Measurements from ENCODE around the gene HARS1.
"Not testable (repeated sequence)": the region's sequence is repeated elsewhere in the genome, so short reads cannot be mapped to it uniquely, and the experiment has no call there.

The HARS1 gene

DNA sequence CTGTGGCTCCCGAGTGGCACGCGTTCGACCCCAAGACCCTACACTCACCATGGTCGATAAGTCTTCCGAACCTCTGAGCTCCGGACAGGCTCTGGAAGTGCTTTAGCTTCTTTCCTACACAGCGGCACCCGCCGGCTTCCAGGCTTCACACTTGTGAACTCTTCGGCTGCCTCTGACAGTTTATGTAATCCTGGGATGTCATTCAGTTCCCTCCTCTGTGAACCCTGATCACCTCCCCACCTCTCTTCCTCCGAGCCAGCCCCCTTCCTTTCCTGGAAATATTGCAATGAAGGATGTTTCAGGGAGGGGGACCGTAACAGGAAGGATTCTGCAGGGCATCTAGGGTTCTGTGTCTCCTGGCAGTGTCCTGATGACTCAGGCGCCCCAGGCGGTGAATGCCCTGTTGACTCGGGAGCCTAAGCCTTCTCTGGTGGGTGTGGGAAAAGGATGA, 58.1 kb downstream of the HARS1 start, which contains the start of gene CD14:
CD14 (minus strand) TSS at position 155 of the 451 bp plus-strand sequence; CDS start at position 51, 104 bp downstream.
- no peak for DNase-seq (ENCODE audit: low read depth in 2 of 2)

DNA sequence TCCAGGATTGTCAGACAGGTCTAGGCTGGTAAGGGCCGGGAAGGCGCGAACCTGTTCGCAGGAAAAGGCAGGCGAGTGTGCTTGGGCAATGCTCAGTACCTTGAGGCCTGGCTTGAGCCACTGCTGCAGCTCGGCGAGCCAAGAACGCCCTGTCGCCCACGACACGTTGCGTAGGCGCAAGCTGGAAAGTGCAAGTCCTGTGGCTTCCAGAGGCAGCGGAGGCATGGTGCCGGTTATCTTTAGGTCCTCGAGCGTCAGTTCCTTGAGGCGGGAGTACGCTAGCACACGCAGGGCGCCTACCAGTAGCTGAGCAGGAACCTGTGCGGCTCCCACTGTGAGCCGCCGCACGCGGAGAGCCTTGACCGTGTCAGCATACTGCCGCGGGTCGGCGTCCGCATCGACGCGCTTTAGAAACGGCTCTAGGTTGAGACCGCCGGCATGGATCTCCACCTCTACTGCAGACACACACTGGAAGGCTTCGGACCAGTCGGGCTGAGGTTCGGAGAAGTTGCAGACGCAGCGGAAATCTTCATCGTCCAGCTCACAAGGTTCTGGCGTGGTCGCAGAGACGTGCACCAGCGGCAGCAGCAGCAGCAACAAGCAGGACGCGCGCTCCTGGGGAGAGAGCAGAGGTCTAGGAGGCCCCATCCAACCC, 58.7 kb downstream of the HARS1 start:
- no peak for DNase-seq (ENCODE audit: low read depth in 2 of 2)

DNA sequence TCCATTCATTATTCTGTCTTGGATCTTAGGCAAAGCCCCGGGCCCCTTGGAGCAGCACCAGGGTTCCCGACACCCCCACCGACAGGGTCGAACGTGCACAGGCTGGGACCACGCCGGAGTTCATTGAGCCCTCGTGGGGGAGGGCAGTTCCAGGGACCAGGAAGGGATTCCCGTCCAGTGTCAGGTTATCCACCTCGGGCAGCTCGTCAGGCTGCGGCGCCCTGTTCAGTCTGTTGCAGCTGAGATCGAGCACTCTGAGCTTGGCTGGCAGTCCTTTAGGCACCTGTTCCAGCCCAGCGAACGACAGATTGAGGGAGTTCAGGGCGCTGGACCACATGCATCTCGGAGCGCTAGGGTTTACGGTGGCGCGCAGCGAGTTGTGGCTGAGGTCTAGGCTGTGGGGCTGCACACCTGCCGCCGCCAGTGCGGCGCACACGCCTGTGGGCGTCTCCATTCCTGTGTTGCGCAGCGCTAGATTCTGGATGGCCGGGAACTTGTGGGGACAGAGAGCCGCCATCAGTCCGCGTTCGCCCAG, 59.3 kb downstream of the HARS1 start:
- DNase-seq (ENCODE audit: low read depth in 2 of 2), result no peak

DNA sequence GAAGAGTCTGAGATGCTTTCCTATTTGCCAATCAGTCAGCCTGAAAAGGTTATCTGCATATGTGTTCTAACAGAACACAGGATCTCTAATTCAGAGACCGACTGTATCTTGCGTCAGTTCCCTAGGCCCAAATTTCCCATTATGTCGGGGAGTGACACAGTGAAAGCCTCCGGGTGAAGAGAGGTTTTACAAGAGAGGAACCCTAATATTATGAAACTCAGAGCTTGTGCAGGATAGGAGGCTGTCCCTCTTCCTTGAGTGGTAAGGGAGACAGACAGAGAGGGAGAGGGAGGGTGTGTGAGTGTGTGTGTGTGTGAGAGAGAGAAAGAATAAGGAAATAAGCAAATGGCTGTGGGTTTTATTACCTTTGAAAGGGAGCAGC, 60.1 kb downstream of the HARS1 start:
- DNase-seq (ENCODE audit: low read depth in 2 of 2), result no peak

DNA sequence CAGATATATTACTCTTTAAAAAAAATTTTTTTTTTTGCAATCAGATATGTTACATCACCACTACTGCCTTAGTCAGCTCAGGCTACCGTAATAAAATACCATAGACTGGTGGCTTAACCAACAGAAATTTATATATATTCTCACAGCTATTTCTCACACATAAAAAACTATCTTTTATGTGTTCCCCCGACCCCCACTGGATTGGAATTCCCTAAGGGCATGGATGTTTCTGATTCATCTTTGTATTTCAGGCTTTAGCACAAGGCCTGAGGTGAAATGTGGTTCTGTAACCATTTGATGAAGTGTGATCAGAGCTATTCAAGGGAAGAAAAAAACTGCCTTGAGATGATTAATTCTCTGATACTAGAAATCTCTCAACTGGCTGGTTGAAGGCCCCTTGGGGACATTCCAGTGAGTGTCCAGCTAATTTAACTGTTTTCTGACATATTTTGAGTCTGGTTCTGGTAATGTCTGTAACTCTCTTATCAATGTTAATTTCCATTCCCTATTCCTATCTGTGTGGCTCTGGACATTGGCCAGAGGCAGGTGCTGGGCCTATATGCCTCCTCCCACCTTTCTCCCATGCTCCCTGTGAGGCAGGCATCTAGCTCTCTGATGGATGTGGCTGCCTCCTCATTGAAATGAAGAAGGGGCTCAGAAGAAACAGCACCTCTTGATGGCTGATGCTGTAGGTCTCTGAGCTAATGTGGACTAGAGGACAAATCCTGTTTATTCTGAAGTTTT, 60.7 kb downstream of the HARS1 start:
- no peak for DNase-seq (ENCODE audit: low read depth in 2 of 2)

DNA sequence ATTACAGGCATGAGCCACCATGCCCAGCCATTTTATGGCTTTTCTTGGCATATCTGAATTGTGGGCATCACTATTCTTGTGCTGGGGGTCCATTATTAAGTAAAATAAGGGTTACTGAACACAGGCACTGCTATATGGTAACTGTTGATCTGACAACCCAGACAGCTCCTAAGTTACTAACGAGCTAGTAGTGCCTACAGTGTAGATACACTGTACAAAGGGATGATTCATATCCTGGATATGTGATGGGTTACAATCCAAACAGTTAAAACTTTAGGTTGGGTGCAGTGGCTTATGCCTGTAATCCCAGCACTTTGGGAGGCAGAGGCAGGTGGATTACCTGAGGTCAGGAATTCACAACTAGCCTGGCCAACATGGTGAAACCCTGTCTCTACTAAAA, 62.5 kb downstream of the HARS1 start:
- DNase-seq (ENCODE audit: low read depth in 2 of 2), result no peak

DNA sequence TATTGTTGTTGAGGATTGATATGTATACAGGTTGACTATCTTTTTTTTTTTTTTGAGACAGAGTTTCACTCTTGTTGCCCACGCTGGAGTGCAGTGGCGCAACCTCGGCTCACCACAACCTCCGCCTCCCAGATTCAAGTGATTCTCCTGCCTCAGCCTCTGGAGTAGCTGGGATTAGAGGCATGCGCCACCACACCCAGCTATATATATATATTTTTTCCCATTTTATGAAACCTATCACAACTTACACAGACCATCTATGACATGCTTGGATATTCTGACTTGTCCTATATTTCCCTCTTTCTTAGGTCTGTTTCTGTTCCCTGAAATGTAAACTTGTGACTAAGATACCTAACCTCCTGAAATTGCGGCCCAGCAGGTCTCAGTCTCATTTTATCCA, 63.2 kb downstream of the HARS1 start:
- DNase-seq (ENCODE audit: low read depth in 2 of 2), result no peak

DNA sequence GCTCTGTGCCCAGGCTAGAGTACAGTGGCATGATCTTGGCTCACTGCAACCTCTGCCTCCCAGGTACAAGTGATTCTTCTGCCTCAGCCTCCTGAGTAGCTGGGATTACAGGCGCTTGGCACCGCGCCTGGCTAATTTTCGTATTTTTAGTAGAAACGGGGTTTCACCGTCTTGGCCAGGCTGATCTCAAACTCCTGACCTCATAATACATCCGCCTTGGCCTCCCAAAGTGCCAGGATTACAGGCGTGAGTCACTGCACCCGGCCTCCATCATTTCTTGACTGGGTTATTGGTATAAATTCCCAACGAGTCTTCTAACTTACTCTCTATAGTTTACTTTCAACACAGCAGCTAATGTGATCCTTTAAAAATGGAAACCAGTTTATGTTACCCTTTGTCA, 66.3 kb downstream of the HARS1 start:
- DNase-seq (ENCODE audit: low read depth in 2 of 2), result not testable (repeated sequence)
